COLO668 (cell line): ENCODE results near the gene ARHGAP45.
"Not testable (repeated sequence)": the region's sequence is repeated elsewhere in the genome, so short reads cannot be mapped to it uniquely, and the experiment has no call there.

Experiments used
- DNase-seq: peaks from one replicate; lab custom pipeline; 2025; ENCODE audit not compliant: unreplicated experiment; lab: John Stamatoyannopoulos, UW

The ARHGAP45 gene

DNA sequence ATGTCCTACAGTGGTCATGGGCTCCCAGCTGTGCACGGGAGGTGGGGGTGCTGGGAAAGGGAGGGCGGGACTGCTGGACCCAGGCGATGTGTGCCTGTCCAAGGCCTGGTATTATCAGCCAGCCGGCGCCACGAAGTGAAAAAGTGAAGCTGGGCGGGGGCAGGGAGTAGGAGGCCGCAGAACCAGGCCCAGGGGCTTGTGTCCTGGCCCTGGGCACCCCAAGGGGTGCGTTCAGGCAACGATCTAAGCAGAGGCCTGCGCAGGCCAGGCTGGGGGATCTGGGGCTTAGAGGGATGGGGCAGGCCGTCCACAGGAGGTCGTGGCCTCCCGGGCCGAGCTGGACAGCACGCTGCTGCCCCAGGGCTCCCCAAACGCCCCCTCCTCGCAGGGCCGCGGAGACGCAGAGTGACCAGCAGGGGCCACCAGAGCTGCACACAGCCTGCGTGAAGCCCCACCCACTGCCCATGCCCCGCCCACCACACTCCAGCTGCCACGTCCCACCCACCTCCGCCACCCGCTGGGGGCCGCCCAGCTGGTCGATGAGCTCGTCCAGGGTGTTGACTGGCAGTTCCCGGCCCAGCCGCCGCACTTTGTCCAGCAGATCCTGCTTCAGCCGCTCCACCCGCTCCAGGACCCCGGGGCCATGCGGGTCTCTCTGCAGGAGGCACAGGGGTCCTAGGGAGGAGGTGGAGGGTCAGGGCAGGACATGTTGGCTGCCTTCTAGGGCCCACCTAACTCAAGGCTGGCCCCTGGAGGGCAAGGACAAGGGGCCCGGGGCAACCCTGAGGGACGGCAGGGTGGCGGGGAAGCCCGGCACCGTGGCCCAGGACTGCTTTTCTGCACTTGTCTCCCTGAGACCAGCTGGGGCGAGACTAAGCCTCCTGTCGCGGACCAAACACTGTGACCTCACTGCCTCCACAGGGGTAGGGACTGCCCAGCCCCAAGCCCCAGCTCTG lies 46.3 kb downstream of the ARHGAP45 start:
- DNase-seq = peak; percentile 95

DNA sequence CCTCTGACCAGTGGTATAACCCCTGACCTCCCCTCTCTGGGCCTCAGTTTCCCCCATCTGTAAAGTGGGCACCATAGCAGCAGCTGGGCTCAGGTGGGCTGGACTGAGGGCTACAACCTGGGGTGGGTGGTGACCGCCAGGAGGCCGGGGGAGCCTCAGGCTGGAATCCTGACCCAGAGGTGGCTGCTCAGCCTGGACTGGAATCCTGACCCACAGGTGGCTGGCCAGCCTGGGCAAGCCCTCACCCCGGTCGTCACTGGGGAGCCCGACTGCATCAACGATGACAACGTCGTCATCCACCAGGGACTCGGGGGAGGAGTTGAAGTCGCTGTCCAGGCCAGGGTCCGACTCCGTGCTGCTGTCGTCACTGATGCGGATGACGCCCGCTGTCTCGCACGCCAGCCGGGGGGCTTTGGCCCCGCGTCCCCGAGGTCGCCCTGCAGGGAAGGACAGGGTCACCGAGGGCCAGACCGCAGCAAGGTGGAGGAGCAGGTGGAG lies 47.1 kb downstream of the ARHGAP45 start:
- no peak for DNase-seq

GRCh38 chr19:1114728-1115127 lies 47.8 kb downstream of the ARHGAP45 start:
- DNase-seq = not testable (repeated sequence)

- DNase-seq = no peak
These were observed 48.9 kb downstream of the ARHGAP45 start for GRCh38 chr19:1115646-1116420.

DNA sequence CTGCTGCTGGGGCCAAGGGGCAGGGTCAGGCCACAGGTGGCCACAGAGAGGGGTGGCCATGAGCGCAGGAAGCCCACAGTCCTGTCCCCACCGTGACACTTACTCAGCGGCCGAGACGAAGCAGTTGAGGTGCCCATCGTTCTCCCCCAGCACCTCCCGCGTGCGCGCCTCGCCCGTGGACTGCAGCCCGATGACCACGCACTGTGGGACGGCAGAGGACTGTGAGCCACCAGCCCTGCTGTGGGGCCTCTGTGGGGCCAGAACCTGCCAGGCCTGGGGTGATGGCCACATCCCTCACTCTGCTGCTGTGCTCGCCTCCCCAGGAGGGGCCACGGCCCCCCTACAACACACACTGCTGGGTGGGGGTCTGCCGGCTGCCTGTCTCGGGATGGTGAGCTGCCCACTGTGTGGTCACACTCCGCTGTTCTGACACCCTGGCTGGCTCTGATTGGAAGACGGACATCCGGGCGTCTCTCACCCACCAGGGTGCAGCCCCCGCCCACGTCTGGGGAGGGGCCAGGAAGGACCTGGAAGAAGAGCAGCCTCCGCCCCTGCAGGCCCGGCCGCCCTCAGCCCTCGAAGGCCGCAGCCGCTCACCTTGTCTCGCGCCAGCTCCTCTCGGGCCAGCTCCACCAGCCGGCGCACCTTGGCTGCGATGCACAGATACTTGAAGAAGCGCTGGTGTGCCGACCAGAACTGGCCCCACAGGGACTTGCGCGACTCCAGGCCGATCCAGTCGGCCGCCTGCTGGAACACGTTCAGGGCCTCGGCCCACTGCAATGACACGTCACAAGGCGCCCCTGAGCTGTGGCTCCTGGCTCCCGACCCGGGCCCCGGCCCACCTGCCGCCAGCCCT lies 50.0 kb downstream of the ARHGAP45 start:
- DNase-seq = no peak

- no peak for DNase-seq
These were observed 50.7 kb downstream of the ARHGAP45 start for GRCh38 chr19:1117654-1118053.

DNA sequence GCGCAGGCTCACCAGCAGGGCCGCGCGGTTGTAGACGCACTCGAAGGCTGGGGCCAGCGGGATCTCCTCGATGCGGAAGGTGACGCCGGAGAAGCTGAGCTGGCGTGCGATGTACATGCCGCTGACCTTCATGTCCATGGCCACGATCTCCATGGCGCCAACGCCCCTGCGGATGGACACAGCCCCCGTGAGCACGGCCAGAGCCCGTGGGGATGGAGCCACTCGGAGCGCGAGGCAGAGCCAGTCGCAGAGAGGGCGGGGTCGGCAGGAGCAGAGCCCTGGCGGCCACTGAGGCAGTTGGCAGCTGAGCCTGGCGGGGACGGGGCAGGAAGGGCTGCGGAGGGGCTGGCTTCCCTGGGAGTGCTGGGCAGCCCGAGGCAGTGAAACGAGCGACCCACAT lies 52.0 kb downstream of the ARHGAP45 start:
- DNase-seq = no peak

DNA sequence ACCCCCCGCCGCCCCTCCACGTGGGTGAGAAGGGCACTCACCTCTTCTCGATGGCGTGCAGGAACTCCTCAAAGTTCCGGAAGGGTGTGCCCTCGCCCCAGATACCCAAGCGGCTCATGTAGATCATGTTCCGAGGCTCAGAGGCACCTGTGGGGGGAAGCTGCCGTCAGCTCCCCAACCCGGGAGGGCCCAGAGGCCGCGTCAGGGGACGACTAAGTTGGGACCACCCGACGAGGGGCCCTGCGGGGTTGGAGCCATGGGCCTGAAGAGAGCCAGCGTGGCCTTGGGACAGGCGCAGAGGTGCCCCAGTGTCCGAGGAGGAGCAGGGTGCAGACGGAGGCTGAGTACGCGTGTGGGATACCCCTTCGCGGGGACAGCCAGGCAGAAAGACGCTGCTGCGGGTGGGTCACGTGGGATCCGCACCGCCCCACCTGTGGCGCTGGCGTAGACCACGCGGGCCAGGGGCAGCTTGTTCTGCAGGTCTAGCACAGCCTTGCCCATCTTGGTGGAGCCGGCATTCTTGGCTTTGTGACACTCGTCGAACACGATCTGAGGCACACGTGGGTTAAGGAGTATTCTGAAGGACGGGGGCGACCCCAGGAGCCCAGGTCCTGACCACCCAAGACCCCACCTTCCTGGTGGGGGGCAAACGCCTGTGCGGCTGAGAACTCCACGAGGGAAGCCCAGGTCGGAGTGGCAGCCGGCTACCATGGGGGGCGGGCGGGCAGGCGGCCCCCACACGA lies 52.7 kb downstream of the ARHGAP45 start:
- DNase-seq = no peak

- no peak for DNase-seq
These were observed 54.4 kb downstream of the ARHGAP45 start for GRCh38 chr19:1121395-1121794.

DNA sequence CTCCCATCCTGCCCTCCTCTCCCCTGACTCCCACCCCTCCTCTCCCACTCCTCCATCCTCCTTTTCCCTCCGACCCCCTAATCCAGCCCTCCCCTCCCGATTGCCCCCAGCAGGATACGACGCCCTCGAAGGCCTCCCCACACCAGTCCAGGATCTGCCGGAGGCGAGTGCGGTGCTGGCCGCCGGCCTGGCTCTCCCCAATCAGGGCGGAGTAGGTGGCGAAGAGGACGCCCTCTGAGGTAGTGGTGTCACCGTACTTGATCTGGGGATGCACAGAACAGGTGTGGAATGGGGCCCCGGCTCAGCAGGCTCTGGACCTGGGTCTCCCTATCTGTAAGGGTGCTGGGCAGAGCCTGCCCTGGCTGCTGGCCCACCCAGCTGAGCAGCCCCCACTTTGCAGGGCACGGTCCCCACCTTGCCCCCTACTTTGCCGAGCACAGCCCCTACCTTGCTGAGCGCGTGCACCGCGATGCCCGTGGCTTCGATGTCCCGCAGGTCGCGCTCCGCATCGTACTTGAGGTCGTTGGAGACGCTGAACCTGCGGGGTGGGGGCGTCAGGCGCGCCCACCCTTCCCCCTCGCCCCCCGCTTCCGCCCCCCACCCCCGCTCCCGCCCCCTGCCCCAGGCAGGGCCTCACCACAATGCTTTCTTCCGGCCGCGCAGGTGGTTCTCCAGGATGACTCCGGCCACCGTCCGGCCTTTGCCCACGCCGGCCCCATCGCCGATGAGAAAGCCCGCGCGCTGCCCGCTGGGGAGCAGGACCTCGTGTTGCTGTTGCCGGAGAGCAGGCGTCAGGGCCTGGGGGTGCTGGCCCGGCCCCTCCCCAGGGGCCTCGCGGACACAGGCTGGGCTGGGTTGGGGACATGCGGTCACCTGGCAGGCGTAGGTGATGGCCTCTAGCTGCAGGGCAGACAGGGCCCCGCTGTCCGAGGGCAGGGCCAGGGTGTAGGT lies 55.3 kb downstream of the ARHGAP45 start:
- no peak for DNase-seq

DNA sequence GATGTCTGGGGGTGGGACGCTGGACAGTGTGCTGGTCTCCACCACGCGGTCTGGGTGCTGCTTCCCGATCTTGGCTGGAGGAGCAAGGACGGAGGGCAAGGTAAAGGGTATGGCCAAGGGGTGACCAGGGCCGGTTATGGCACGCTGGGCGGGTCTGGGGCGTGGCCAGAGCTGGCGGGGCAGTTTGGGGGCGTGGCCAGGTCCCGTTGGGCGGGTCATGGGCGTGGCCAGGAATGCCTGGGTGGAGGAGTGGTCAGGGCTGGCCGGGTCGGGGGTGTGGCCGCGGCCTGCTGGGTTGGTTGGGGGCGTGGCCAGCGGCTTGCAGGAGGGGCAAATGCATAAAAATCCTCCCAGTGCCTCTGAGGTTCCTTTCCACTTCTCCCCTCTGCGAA lies 56.0 kb downstream of the ARHGAP45 start:
- DNase-seq = peak; percentile 53

DNA sequence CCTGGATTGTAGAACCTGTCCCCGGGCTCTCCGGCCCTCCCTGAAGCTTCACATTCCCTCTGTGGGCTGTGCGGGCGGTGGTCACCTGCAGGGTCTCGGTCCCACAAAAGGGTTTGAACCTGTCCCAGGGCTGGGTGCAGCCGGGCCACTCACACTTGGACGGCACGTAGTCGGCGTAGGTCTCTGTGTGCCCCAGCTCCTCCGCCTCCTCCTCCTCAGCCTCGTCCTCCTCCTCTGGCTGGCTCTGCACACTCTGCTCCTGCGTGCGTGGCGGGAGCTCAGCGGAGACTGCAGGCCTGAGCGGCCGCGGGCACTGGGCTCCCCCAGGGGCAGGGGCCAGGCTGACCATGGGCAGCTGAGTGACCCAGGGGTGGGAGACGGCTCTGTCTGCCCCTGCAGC lies 56.4 kb downstream of the ARHGAP45 start:
- DNase-seq = no peak

DNA sequence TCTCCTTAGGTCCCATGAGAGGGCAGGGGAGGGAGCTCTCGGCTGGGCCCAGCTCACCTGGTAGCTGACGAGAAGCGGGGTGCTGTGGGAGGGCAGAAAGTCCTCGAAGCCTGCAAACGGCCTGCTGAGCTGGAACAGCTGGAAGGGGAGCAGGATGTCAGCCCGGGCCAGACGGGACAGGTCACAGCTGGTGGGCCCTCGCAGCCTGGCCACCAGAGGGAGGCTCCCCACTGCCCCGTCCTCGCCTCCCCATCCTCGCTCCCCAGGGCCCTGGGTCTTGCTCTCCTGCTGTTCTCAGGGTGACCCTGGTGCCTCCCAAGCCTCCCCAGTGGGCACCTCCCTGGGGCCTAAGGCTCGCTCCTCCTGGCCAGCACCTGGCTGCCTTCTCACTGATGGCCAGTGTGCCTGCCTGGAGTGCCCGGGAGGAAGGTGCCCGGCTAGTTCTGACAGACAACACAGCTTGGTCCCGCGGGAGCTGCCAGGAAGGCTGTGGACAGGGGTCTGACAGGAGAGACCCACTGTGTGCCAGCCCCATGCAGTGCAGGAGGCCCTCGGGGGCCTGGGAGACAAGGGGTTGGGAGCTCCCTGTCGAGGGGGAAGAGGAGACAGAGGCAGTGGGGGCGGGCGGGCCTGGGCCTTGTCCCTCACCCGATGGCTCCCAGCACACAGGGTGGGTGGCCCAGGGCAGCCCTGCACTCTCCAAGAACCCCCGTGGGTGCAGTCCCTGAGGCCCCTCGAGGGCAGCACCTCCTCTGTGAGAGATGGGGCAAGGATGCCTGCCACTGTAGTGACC lies 57.1 kb downstream of the ARHGAP45 start:
- DNase-seq = no peak

- DNase-seq = no peak
These were observed 58.9 kb downstream of the ARHGAP45 start for GRCh38 chr19:1125601-1126467.

DNA sequence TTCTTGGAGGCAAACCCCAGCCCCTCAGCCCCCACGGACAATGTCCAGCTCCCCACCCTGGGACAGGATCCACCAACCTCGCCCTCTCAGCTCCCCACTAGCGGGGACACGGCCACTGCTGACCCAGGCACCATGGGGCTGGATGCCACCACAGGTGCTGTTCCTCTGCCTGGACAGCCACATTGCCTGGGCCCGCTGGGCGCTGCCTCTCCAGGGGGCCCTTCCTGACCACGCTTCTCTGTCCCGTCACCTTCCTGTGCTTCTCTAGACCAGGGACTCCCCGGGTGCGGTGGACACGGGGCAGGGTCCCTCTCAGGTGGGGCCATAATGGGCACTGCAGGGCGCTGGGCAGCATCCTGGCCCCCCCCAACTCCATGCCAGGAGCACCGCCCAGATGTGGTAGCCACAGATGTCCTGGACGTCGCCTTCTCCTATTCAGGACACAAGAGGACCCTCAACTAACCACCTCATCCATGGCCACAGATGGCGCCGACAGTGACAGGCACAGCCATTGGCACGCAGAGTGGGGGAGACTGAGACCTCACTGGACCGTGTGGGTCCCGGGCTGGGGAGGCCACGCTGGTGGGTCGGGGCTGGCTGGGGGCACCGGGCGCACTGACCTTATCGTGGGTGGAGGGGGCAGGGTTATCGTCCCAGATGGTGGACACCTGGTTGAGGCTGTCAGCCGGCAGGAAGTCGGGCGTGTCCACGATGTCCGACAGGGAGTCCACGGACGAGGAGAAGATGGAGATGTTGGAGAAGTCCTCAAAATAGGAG lies 60.2 kb downstream of the ARHGAP45 start:
- no peak for DNase-seq

- no peak for DNase-seq
These were observed 61.1 kb downstream of the ARHGAP45 start for GRCh38 chr19:1128106-1128505.

- DNase-seq = not testable (repeated sequence)
These were observed 62.1 kb downstream of the ARHGAP45 start for GRCh38 chr19:1129084-1129483.
